GM21786 (cell line): Measurements from ENCODE around the gene CD300LG.
"Not testable (repeated sequence)": the region's sequence is repeated elsewhere in the genome, so short reads cannot be mapped to it uniquely, and the experiment has no call there.

Source experiments
- ATAC-seq: cut with Tn5 transposase; IDR thresholded peaks from one replicate; pipeline ENCODE4 v1.9.1; 2021; ENCODE audit not compliant: unreplicated experiment

Gene CD300LG

GRCh38 chr17:43846963-43847371 is at the start of gene CD300LG:
Gene CD300LG (plus strand): TSS chr17:43847176. CDS start chr17:43847217, 41 bp downstream.
- no peak for ATAC-seq

DNA sequence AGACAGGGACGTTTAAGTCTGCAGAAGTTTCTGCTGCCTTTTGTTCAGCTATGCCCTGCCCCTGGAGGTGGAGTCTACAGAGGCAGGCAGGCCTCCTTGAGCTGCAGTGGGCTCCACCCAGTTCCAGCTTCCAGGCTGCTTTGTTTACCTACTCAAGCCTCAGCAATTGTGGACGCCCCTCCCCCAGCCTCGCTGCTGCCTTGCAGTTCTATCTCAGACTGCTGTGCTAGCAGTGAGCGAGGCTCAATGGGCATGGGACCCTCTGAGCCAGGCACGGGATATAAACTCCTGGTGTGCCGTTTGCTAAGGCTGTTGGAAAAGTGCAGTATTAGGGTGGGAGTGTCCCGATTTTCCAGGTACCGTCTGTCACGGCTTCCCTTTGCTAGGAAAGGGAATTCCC is 49.0 kb upstream of the CD300LG start:
- not testable (repeated sequence) for ATAC-seq

DNA sequence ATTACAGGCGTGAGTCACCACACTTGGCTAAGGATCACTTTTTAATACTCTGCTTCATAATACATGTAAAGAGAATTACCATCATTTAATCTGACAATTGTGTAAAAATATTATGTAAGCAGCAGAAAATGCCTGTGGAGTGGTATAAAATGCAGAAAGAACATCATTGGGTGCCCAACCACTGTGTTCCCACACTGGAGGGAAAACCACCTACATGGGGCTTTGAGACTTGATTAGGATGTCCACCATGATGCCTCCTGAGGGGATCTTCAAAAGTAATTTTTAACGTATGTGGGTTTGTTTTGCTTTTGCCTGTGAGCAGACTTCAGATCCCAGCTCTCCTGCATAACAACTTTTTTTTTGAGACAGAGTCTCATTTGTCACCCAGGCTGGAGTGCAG is 47.9 kb upstream of the CD300LG start:
- no peak for ATAC-seq

GRCh38 chr17:43800736-43801135 is 46.2 kb upstream of the CD300LG start:
- ATAC-seq = no peak

DNA sequence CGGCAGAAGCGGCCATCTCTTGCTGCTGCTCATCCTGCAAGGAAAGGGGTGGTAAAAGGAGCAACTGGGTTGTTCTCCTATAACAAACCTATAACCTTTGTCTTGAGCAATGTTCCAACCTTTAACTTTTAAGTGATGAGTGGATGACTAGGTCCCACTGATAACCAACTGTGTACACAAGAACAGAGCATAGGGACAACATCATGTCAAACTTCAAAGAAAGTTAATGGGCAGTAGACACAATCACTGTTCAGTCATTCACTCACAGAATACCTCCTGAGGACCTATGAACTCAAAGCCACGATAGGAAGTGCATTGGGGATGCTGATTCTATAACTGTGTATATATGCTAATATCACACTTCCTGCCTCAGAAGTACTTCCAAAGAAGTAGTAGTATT is 45.1 kb upstream of the CD300LG start:
- no peak for ATAC-seq

- no peak for ATAC-seq
These were observed 43.2 kb upstream of the CD300LG start for GRCh38 chr17:43803758-43804157.

DNA sequence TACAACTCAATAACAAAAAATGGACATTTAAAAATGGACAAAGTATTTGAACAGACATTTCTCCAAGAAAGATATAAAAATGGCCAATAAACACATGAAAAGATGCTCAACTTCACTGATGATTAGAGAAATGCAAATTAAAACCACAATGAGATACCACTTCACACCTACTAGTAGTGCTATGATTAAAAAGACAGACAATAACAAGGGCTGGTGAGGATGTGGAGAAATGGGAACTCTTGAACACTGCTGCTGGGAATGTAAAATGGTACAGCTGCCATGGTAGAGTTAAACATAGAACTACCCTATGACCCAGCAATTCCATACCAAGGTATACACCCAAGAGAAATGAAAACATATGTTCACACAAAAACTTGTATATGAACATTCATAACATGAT is 41.9 kb upstream of the CD300LG start:
- ATAC-seq = no peak

GRCh38 chr17:43808076-43808475 is 38.9 kb upstream of the CD300LG start:
- no peak for ATAC-seq

DNA sequence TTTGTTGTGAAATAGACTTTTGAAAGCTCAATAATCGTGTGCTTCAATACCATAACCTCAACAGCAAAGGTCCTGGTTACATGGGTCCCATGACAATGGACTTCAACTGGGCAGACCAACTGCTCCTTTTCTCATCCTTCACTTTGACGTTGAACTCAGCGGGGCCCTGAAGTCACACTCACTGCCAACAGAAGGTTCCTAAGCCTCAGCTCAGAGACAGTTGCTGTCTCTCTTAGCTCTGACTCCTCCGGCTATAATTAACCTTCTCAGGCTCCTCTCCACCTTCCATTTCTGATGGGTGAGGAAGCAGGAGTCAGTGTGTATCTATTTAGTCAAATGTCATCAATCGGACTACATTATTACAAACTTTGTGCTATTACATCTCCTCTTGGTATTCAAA is 37.9 kb upstream of the CD300LG start:
- no peak for ATAC-seq

DNA sequence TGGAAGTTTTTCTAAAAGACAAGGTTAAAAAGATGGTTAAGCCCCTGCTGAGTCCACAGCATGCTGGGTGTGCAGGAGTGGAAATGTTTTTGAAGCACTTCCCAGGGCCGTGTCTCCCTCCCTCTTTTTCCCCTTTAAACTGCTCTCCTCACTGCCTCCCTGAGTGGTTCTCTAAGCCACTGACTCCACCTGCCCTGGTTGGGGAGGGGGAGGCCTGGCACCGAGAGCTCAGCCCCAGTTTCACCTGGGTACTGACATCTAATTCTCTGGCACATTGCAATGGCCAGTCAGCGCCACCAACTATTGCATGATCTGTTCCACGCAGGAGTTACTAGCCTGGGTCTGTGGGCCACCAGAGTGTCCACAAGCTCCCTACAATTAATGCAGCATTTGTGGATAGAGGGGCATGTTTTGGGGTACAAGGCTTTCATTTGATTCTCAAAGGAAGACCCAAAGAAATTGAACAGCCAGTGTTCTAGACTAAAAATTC is 36.7 kb upstream of the CD300LG start:
- no peak for ATAC-seq

- no peak for ATAC-seq
These were observed 36.2 kb upstream of the CD300LG start for GRCh38 chr17:43810823-43811222.

- no peak for ATAC-seq
These were observed 34.3 kb upstream of the CD300LG start for GRCh38 chr17:43812396-43813265.

DNA sequence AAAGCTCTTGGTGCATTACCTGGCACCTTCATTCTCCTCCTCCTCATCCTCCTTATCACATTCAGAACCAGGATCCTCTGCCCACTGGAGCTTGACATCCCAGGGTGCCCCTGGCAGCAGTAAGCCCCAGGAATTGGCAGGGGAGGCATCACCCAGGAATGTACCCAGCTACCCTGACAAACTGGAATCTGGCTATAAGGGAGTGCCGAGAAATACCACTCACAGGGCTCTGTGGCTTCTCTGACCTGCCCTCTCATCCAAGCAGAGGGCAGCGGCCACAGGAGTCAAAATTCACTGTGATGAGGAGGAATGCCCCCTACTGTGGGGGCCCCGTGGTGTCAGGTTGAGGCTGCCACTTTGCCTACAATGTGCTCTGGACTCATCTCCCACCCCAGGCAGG is 33.6 kb upstream of the CD300LG start:
- ATAC-seq = no peak

- no peak for ATAC-seq
These were observed 33.0 kb upstream of the CD300LG start for GRCh38 chr17:43814026-43814425.

GRCh38 chr17:43814714-43815113 is 32.3 kb upstream of the CD300LG start:
- no peak for ATAC-seq

GRCh38 chr17:43816336-43817320 is 30.3 kb upstream of the CD300LG start:
- ATAC-seq = no peak

DNA sequence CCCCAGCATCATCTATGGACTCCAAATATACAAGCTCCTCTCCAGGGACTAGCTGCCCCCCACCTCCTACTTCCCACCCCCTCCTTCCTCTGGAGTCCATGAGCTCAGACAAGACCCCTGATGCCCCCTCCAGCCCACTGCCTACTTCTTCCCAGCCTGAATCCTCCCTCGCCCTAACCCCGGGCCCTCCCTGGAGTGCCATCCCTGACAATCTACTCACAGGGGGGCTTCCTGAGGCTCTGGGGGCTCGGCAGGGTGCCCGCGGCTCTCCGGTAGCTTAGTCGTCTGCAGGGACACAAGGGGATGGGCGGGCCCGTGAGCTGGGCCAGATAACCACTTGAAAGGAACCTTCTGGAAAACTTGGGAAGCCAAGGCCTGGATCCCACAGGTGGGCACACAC is 29.1 kb upstream of the CD300LG start:
- no peak for ATAC-seq

- no peak for ATAC-seq
These were observed 28.0 kb upstream of the CD300LG start for GRCh38 chr17:43818966-43819365.

- ATAC-seq = no peak
These were observed 26.2 kb upstream of the CD300LG start for GRCh38 chr17:43820759-43821158.

- no peak for ATAC-seq
These were observed 24.3 kb upstream of the CD300LG start for GRCh38 chr17:43822570-43823190.
